Left ventricle myocardium inferior (tissue), 1 donor: Measurements from ENCODE around the gene KMT5C. TPM values are rescaled to one million over a fixed set of nuclear protein-coding genes. Genes with fewer than 3 reads are reported as not detected.

ENCODE experiments used
- DNase-seq: peaks from one replicate; pipeline ENCODE4 v3.0.0-alpha.2; 2020
- H3K27ac ChIP-seq: fragments of 200-600 bp; replicated peaks from 2 replicates; pipeline ENCODE4 v1.8.0; 2021
- H3K27me3 ChIP-seq: fragments of 200-600 bp; 2 replicates; pipeline ENCODE4 v1.8.0; 2021; ENCODE audit warnings: low read depth
- H3K36me3 ChIP-seq: fragments of 200-600 bp; 2 replicates; pipeline ENCODE4 v1.8.0; 2021
- H3K4me1 ChIP-seq: fragments of 200-600 bp; 2 replicates; pipeline ENCODE4 v1.8.0; 2021
- H3K4me3 ChIP-seq: fragments of 200-600 bp; 2 replicates; pipeline ENCODE4 v1.8.0; 2021; ENCODE audit warnings: mild to moderate bottlenecking, moderate library complexity
- H3K9me3 ChIP-seq: fragments of 200-600 bp; replicated peaks from 2 replicates; pipeline ENCODE4 v1.8.0; 2021
- CTCF ChIP-seq: fragments of 200-600 bp; IDR thresholded peaks from 2 replicates; pipeline ENCODE4 v1.8.0; 2021; ENCODE audit warnings: antibody characterized with exemption, mild to moderate bottlenecking, borderline replicate concordance
- intact Hi-C: fragments of 100-400 bp; cut with micrococcal nuclease; formaldehyde crosslinking; loops from one replicate; pipeline ENCODE4 v1.11.0; 2022
- total RNA-seq: library from RNA; stranded (reverse); fragmentation: NEBNext Ultra II Directional; extraction: Animal tissue kit (Norgen Biotek cat#: 25700); gene quantifications from one replicate; pipeline ENCODE4 v1.2.1, GENCODE V29; 2021
- donor health status: DM: no; HTN: yes; CAD: no; lungs with severe emphysema.

KMT5C gene
- total RNA-seq, 1 donor from 2014 or later = 5.1 TPM

DNA sequence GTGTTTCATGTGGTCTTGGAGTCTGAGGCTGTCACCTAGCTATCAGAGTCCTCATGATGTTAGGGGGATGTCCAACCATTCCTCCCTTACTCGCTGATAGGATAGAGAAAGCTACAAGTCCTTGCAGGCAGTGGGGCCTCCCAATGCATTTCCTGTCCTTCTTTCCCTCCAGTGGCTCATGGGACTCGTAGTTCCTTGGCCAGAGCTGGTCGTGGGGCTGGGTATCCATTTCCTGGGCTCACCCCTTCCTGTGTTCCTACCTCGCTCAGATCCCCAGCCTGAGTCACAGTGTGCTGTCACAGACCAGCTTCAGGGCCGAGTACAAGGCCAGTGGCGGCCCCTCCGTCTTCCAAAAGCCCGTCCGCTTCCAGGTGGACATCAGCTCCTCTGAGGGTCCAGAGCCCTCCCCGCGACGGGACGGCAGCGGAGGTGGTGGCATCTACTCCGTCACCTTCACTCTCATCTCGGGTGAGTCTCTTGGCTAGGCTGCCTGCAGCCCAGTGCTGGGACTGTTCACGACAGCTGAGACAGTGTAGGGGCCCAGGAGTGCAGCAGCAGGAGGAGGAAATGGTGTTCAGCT, 33.6 kb upstream of the KMT5C start:
- TF ChIP-seq CTCF = no peak
- Histone ChIP-seq H3K27ac (no peak overlapping the region), H3K36me3 (no peaks in the 10 kb centered on the region), H3K4me3 (no peak overlapping the region), H3K9me3 (peaks cover 5% of the 10 kb centered on the region), H3K27me3 (no peaks in the 10 kb centered on the region), H3K4me1 (peaks cover 4% of the 10 kb centered on the region)
- DNase-seq = no peak
- intact Hi-C loops = no loop called here

GRCh38 chr19:55306712-55307111, 33.0 kb upstream of the KMT5C start:
- TF ChIP-seq CTCF = no peak
- Histone ChIP-seq H3K9me3 (peaks cover 5% of the 10 kb centered on the region), H3K4me1 (peaks cover under 1% of the 10 kb centered on the region), H3K27me3 (no peaks in the 10 kb centered on the region), H3K36me3 (no peaks in the 10 kb centered on the region), H3K27ac (no peak overlapping the region), H3K4me3 (no peak overlapping the region)
- DNase-seq = no peak
- intact Hi-C loops = no loop called here

- Histone ChIP-seq H3K4me3 (no peak overlapping the region), H3K9me3 (peaks cover 5% of the 10 kb centered on the region), H3K36me3 (no peaks in the 10 kb centered on the region), H3K27me3 (no peaks in the 10 kb centered on the region), H3K4me1 (no peaks in the 10 kb centered on the region), H3K27ac (no peak overlapping the region)
- no peak for DNase-seq
- intact Hi-C loops = no loop called here
- no peak for TF ChIP-seq CTCF
Observed at GRCh38 chr19:55308281-55308680, 31.4 kb upstream of the KMT5C start.

- H3K27ac ChIP-seq = no peak overlapping the region
- no peaks in the 10 kb centered on the region for H3K36me3 ChIP-seq
- intact Hi-C loops = no loop called here
Observed at GRCh38 chr19:55309448-55309847, 30.2 kb upstream of the KMT5C start.

DNA sequence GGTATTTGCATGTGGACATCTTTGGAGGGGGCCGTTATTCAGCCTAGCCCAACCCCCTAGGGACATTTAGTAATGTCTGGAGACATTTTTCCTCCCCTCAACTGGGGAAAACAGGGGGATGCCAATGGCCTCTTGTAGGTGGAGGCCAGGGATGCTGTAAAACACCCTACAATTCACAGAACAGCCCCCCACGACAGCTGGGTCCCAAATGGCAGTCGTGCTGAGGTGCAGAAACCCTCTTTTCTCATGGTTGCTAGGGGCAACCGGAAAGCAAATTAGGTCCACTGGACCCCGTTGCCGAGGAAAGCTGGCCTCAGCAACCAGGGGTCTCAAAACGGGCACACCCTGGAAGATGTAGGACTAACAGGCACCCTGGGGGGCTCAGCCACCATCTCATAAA, 29.2 kb upstream of the KMT5C start:
- H3K36me3 ChIP-seq = no peaks in the 10 kb centered on the region

More at GRCh38 chr19:55309448-55309847, 30.2 kb upstream of the KMT5C start:
- no peaks in the 10 kb centered on the region for H3K27me3 ChIP-seq
- H3K4me1 ChIP-seq = no peaks in the 10 kb centered on the region
- no peak overlapping the region for H3K4me3 ChIP-seq
- DNase-seq = no peak
- TF ChIP-seq CTCF = no peak
- H3K9me3 ChIP-seq = peaks cover 5% of the 10 kb centered on the region

More for the DNA sequence above, 29.2 kb upstream of the KMT5C start:
- no peaks in the 10 kb centered on the region for H3K4me1 ChIP-seq
- no peak overlapping the region for H3K27ac ChIP-seq
- no peak for TF ChIP-seq CTCF
- no peak overlapping the region for H3K4me3 ChIP-seq
- DNase-seq = no peak
- peaks cover 5% of the 10 kb centered on the region for H3K9me3 ChIP-seq
- intact Hi-C loops = no loop called here
- H3K27me3 ChIP-seq = no peaks in the 10 kb centered on the region
